Fibroblast of skin of back (primary cell): ENCODE data around the gene FBXO11.
"Not testable (repeated sequence)": the region's sequence is repeated elsewhere in the genome, so short reads cannot be mapped to it uniquely, and the experiment has no call there.

ENCODE experiments used
- DNase-seq: peaks from one replicate; pipeline ENCODE4 v3.0.0-alpha.2; 2013

FBXO11 gene

GRCh38 chr2:47897883-47898731 is 8.2 kb downstream of the FBXO11 start:
- no peak for DNase-seq

GRCh38 chr2:47897191-47897882 is 9.0 kb downstream of the FBXO11 start:
- DNase-seq, result not testable (repeated sequence)

- no peak for DNase-seq
Observed at GRCh38 chr2:47896450-47896968, 9.8 kb downstream of the FBXO11 start.

GRCh38 chr2:47893771-47894170 is 12.5 kb downstream of the FBXO11 start:
- DNase-seq, result no peak

- no peak for DNase-seq
Observed at GRCh38 chr2:47892338-47892730, 14.0 kb downstream of the FBXO11 start.

- DNase-seq, result peak; percentile 41
Observed at GRCh38 chr2:47891369-47892337, 14.6 kb downstream of the FBXO11 start.

- no peak for DNase-seq
Observed at GRCh38 chr2:47890711-47891368, 15.5 kb downstream of the FBXO11 start.

GRCh38 chr2:47888581-47889280 is 17.6 kb downstream of the FBXO11 start:
- no peak for DNase-seq

GRCh38 chr2:47876912-47877311 is 29.4 kb downstream of the FBXO11 start:
- DNase-seq, result no peak

GRCh38 chr2:47872941-47873340 is 33.4 kb downstream of the FBXO11 start:
- no peak for DNase-seq

GRCh38 chr2:47870641-47871540 is 35.4 kb downstream of the FBXO11 start:
- DNase-seq, result no peak

GRCh38 chr2:47869859-47870595 is 36.3 kb downstream of the FBXO11 start:
- DNase-seq, result no peak

- no peak for DNase-seq
Observed at GRCh38 chr2:47868611-47869352, 37.5 kb downstream of the FBXO11 start.

GRCh38 chr2:47867205-47867604 is 39.1 kb downstream of the FBXO11 start:
- DNase-seq, result peak; percentile 77

GRCh38 chr2:47864566-47864965 is 41.7 kb downstream of the FBXO11 start:
- DNase-seq, result no peak

- no peak for DNase-seq
Observed at GRCh38 chr2:47862949-47863348, 43.3 kb downstream of the FBXO11 start.

- peak; percentile 42 for DNase-seq
Observed at GRCh38 chr2:47853067-47853777, 53.1 kb downstream of the FBXO11 start.

GRCh38 chr2:47850198-47850597 is 56.1 kb downstream of the FBXO11 start:
- no peak for DNase-seq
